Tibial artery (tissue), 4 donors: ENCODE measurements around the gene NCK1.

ENCODE experiments used
- DNase-seq, 2 donors: peaks; one replicate each; pipeline ENCODE4 v3.0.0-alpha.2; 2019
- H3K27ac ChIP-seq, 2 donors: fragments of 200-600 bp; sonication (generic) in 1 of 2; 1 replicate in 1 of 2; 2 replicates in 1 of 2; pipeline ENCODE4 v1.5.1; 2018 to 2019; ENCODE audit warnings: mild to moderate bottlenecking in 1 of 2
- H3K27me3 ChIP-seq, 2 donors: fragments of 200-600 bp; sonication (generic) in 1 of 2; one replicate each; pipeline versions ENCODE4 v1.5.1 to v1.6.0; 2016 to 2019
- H3K36me3 ChIP-seq, 3 donors: fragments of 200-600 bp; sonication (generic) in 2 of 3; one replicate each; pipeline ENCODE4 v1.5.1; 2016 to 2019; ENCODE audit warnings: mild to moderate bottlenecking in 2 of 3
- H3K4me1 ChIP-seq, 4 donors: fragments of 200-600 bp; sonication (generic) in 2 of 4; 1 replicate in 3 of 4; 2 replicates in 1 of 4; pipeline ENCODE4 v1.5.1; 2016 to 2019
- H3K4me3 ChIP-seq, 2 donors: fragments of 200-600 bp; sonication (generic) in 1 of 2; 1 replicate in 1 of 2; 2 replicates in 1 of 2; pipeline ENCODE4 v1.5.1; 2018 to 2019; ENCODE audit warnings: mild to moderate bottlenecking in 2 of 2
- H3K9me3 ChIP-seq, 3 donors: fragments of 200-600 bp; sonication (generic) in 1 of 3; one replicate each; pipeline ENCODE4 v1.5.1; 2016 to 2019
- CTCF ChIP-seq, 2 experiments: fragments of 200-600 bp in 1 of 2; fragments of 450-650 bp in 1 of 2; IDR thresholded peaks; one replicate each; pipeline ENCODE4 v1.5.1; 2017 to 2019; ENCODE audit warnings: antibody characterized with exemption in 2 of 2, mild to moderate bottlenecking in 1 of 2, moderate library complexity in 1 of 2
- intact Hi-C: fragments of 100-400 bp; cut with DNase I; formaldehyde crosslinking; loops from one replicate; pipeline ENCODE4 v1.15.0; 2023; ENCODE audit warnings: low total_unique reads

Gene NCK1

GRCh38 chr3:136852180-136852579 lies 9.8 kb upstream of the NCK1 start:
- Histone ChIP-seq H3K9me3 (no peaks in the 10 kb centered on the region), H3K27me3 (no peaks in the 10 kb centered on the region), H3K4me3 (no peak overlapping the region), H3K27ac (no peak overlapping the region), H3K36me3 (no peaks in the 10 kb centered on the region), H3K4me1 (no peaks in the 10 kb centered on the region)
- intact Hi-C loops, result loop anchor here (2.0 to 10.0 kb wide), 2 partner anchors 13 to 777 kb away; no protein-coding TSS in a partner anchor
- no peak for DNase-seq
- no peak for TF ChIP-seq CTCF (IDR thresholded peaks at IDR 0.05)

- Histone ChIP-seq H3K4me1 (peaks cover 0 to 10% (median 6%) of the 10 kb centered on the region in 4 donors), H3K27me3 (no peaks in the 10 kb centered on the region)
These were observed 5.3 kb upstream of the NCK1 start for GRCh38 chr3:136856665-136857064.

DNA sequence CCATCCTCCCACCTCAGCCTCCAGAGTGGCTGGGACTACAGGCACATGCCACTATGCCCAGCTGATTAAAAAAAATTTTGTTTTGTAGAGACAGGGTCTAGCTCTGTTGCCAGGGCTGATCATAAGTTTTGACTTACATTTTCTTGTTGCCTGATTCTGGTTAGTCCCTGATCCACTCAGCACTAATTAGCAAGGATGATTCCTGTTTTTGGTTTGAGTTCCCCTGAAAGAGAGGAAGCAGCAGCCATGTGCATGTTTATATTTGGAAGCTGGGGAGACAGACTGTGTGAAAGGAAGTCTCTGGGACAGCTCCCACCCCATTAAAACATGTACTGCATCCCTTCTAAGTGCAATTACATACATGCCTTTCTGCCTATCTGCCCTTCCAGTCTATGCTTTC lies 3.6 kb upstream of the NCK1 start:
- DNase-seq, result peak in 1 of 2 donors; percentile 57
- TF ChIP-seq CTCF (IDR thresholded peaks at IDR 0.05), result no peak
- intact Hi-C loops, result loop anchor here (10.0 kb wide), 1 partner anchor 784 kb away; no protein-coding TSS in a partner anchor
- no peaks in the 10 kb centered on the region for H3K36me3 ChIP-seq
- peaks cover 0 to 15% (median 8%) of the 10 kb centered on the region in 4 donors for H3K4me1 ChIP-seq
- no peaks in the 10 kb centered on the region for H3K9me3 ChIP-seq
- no peaks in the 10 kb centered on the region for H3K27me3 ChIP-seq
- H3K27ac ChIP-seq, result no peak overlapping the region
- H3K4me3 ChIP-seq, result no peak overlapping the region

More at GRCh38 chr3:136856665-136857064, 5.3 kb upstream of the NCK1 start:
- no peak for DNase-seq
- TF ChIP-seq CTCF (IDR thresholded peaks at IDR 0.05), result no peak
- intact Hi-C loops, result loop anchor here (10.0 kb wide), 1 partner anchor 782 kb away; no protein-coding TSS in a partner anchor
- H3K36me3 ChIP-seq, result no peaks in the 10 kb centered on the region
- H3K4me3 ChIP-seq, result no peak overlapping the region
- no peak overlapping the region for H3K27ac ChIP-seq
- H3K9me3 ChIP-seq, result no peaks in the 10 kb centered on the region

- H3K4me3 ChIP-seq, result peak overlapping the region in 1 of 2 donors; percentile 76
These were observed 1.5 kb upstream of the NCK1 start for GRCh38 chr3:136860541-136860940.

DNA sequence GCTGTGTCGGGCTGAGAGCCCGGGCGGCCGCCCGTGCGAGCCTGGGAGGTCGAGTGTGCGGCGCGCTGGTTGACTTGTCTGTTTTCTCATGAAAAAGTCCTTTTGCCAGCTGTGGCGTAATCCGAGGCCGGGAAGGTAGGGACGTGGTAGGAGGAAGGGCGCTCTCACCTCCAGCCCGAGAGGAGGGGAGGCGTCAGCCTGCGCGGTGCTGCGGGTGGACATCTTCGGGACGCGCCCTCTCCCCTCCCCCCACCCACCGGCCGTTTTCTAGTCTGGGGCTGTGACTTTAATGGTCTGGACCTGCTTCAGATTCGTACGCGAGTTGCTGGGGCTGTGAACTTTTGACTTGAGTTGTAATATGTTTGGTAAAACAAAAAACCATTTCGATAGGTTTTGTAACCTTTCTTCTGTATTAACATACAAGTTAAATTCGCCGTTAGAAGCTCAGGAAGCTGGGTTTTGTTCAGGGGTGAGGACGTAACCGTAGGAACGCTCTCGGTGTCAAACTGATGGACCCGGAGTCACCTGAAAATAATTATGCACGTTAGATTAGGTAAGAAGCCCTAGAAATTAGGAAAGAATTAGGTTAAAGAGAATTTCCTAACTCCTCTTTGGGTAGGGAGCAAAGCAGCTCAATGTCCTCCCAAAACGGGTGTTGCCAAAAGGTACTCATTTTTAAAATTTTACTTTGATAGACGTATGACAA lies 762 bp downstream of the NCK1 start:
- Histone ChIP-seq H3K36me3 (peaks cover 0 to under 1% (median 0%) of the 10 kb centered on the region in 3 donors), H3K4me3 (peak overlapping the region; percentile 76 to 91), H3K27ac (peak overlapping the region; percentile 92 to 98), H3K9me3 (no peaks in the 10 kb centered on the region), H3K4me1 (peaks cover 0 to 19% (median 10%) of the 10 kb centered on the region in 4 donors), H3K27me3 (no peaks in the 10 kb centered on the region)
- intact Hi-C loops, result loop anchor here (10.0 kb wide), 3 partner anchors 108 to 668 kb away; partner anchors contain the start of genes MSL2 and STAG1
- no peak for TF ChIP-seq CTCF (IDR thresholded peaks at IDR 0.05)
- DNase-seq, result peak; percentile 70 to 81

More at GRCh38 chr3:136860541-136860940, 1.5 kb upstream of the NCK1 start:
- Histone ChIP-seq H3K4me1 (peaks cover 0 to 19% (median 10%) of the 10 kb centered on the region in 4 donors), H3K9me3 (no peaks in the 10 kb centered on the region), H3K27me3 (no peaks in the 10 kb centered on the region), H3K27ac (no peak overlapping the region), H3K36me3 (no peaks in the 10 kb centered on the region)
- DNase-seq, result no peak
- TF ChIP-seq CTCF (IDR thresholded peaks at IDR 0.05), result no peak
- intact Hi-C loops, result loop anchor here (10.0 kb wide), 3 partner anchors 106 to 666 kb away; partner anchors contain the start of genes MSL2 and STAG1
